ENCODE measurements around the gene MAMLD1.

DNA sequence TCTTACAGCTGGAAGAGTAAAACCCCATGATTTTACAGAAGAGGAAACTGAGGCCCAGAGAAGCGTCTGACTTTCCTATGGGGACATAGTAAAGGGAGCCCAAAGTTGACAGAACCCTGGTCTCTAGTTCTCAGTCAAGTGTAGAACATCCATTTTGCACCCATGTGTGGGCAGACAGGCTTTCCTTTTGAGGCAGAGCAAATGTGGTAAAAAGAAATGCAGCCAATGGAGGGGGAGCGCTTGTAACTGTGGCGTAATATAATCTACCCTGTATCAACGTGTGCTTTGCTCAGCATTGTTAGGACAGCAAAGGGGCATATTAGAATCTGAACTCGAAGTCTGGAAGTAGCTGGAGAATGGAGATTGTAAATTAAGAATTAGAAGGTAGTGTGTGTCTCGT is 8.8 kb downstream of the MAMLD1 start:
- TF ChIP-seq FOS (IDR thresholded peaks at IDR 0.05; ENCODE audit: extremely low read depth, insufficient read length) (no peak), SIN3A (IDR thresholded peaks at IDR 0.05; ENCODE audit: borderline replicate concordance in 2 of 2, control insufficient read depth in 1 of 2, low read depth in 2 of 2, low read length in 2 of 2) (no peak), CREB1 (IDR thresholded peaks at IDR 0.05) (no peak), CREB1 (CRISPR knock-in tag; IDR thresholded peaks at IDR 0.05) (no peak), HDAC2 (IDR thresholded peaks at IDR 0.05) (no peak), ESRRA (IDR thresholded peaks at IDR 0.05; ENCODE audit: borderline replicate concordance, low read depth) (no peak), U2AF2 (optimal IDR thresholded peaks at IDR 0.05; ENCODE audit: low read depth, low read length) (no peak)
- TF ChIP-seq, protein P1, sequence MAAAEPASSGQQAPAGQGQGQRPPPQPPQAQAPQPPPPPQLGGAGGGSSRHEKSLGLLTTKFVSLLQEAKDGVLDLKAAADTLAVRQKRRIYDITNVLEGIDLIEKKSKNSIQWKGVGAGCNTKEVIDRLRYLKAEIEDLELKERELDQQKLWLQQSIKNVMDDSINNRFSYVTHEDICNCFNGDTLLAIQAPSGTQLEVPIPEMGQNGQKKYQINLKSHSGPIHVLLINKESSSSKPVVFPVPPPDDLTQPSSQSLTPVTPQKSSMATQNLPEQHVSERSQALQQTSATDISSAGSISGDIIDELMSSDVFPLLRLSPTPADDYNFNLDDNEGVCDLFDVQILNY (CRISPR knock-in tag; IDR thresholded peaks at IDR 0.05): no peak
- TF ChIP-seq, protein P2, sequence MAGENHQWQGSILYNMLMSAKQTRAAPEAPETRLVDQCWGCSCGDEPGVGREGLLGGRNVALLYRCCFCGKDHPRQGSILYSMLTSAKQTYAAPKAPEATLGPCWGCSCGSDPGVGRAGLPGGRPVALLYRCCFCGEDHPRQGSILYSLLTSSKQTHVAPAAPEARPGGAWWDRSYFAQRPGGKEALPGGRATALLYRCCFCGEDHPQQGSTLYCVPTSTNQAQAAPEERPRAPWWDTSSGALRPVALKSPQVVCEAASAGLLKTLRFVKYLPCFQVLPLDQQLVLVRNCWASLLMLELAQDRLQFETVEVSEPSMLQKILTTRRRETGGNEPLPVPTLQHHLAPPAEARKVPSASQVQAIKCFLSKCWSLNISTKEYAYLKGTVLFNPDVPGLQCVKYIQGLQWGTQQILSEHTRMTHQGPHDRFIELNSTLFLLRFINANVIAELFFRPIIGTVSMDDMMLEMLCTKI (IDR thresholded peaks at IDR 0.05; ENCODE audit: partially characterized antibody): no peak
- TF ChIP-seq, protein P3, sequence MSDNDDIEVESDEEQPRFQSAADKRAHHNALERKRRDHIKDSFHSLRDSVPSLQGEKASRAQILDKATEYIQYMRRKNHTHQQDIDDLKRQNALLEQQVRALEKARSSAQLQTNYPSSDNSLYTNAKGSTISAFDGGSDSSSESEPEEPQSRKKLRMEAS (CRISPR knock-in tag; IDR thresholded peaks at IDR 0.05): no peak

All from K562 (cell line).